CD1c-positive myeloid dendritic cell (primary cell): ENCODE results near the gene FBH1.
A peak's percentile ranks its signal among the peaks of the same experiment; 100 is the strongest.
"Not testable (repeated sequence)": the region's sequence is repeated elsewhere in the genome, so short reads cannot be mapped to it uniquely, and the experiment has no call there.

Source experiments
- DNase-seq: peaks from one replicate; pipeline ENCODE4 v3.0.0-alpha.2; 2016; ENCODE audit errors: extremely low spot score

FBH1 gene

DNA sequence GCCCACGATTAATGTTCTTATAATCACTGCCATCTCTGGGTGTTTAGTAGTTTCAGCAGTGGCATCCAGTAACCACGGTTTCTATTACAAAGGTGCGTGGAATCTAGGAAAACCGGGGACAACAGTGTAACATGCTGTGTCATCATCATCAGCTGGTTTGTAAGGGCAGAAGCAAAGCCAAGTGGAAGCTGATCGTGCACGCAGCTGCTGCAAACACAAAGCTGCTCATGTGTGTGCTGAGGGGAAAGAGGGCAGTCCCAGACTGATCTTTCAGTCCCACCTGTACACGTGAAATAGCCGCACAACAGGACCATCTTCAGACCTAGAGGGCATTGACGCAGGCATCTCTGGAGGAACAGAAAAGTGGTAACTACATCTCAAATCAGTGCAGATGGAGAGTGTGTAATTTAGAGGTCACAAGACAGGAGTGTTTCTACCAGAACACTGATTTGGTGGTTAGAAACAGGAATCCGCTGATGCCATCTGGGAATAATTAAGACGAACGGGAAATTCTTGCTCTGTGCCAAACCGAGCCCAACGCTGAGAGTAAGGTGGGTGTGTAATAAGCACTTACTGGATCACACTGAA, 13.8 kb upstream of the FBH1 start:
- no peak for DNase-seq

DNA sequence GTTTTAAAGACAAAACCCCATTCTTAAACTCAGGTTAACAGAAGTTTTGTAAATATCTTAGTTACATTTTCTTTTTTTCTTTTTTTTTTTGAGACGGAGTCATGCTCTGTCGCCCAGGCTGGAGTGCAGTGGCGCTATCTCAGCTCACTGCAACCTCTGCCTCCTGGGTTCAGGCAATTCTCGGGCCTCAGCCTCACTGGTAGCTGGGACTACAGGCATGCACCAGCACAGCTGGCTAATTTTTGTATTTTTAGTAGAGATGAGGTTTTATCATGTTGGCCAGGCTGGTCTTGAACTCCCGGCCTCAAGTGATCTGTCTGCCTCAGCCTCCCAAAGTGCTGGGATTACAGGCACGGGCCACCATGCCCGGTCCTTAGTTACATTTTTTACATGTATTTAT, 13.0 kb upstream of the FBH1 start:
- not testable (repeated sequence) for DNase-seq

- no peak for DNase-seq
These were observed 7.1 kb upstream of the FBH1 start for GRCh38 chr10:5882961-5883360.

DNA sequence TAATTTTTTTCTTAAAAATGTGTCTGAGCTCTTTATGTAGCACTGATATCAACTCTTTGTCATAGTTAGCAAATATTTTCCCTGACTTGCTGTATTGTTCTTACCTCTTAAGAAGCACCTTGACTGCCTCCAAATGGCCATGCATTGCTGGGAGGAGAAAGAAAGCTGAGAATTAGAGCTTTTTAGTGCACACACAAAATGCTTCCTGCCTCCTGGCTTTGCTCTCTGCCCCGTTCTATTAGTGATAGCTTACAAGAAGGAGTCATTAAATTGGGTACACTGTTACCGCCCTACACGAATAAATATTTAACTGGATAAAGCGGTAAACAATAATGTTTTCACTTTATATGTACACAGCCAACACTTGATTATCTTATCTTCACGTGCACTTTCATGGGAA, 4.4 kb upstream of the FBH1 start:
- DNase-seq, result no peak

GRCh38 chr10:5887029-5887428, 3.0 kb upstream of the FBH1 start:
- no peak for DNase-seq

- DNase-seq, result no peak
These were observed 2.4 kb upstream of the FBH1 start for GRCh38 chr10:5887641-5888040.

- peak; percentile 58 for DNase-seq
These were observed 1.7 kb upstream of the FBH1 start for GRCh38 chr10:5888351-5888750.

DNA sequence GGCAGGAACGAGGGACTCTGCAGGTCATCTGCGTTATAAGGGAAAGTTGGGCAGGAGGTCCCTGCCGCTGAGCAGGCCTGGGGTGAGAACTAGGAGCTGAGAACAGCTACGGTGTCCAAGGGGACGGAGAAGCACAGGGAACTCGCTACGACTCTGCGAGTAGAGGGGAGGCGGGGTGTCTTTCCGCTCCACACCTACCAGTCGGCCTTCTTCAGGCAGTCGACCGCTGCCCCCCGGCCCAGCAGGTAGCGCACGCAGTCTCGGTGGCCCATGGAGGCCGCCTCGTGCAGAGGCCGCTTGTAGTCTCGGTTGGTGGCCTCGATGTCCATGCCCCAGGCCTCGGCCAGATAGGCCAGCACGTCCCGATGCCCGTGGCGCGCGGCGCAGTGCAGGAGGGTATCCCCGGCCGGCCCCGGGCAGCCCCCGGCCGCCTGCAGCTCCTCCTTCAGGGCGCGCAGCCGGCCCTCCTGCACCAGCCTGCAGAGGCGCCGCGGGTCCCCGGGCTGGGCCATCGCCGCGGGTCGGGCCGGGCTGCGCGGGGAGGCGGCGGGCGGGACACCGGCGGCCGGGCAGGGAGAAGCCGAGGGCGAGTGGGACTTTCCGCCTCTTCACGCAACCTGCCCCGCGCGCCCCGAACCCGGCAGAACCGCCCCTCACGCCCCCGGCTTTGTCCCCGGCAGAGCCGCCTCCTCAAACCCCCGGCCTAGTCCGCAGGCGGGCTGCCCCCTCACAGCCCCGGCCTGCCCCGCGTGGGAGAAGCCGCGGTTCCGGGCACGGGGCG, 1.0 kb upstream of the FBH1 start:
- peak; percentile 23 for DNase-seq

- DNase-seq, result peak; percentile 61
These were observed 441 bp downstream of the FBH1 start for GRCh38 chr10:5890452-5890915.

DNA sequence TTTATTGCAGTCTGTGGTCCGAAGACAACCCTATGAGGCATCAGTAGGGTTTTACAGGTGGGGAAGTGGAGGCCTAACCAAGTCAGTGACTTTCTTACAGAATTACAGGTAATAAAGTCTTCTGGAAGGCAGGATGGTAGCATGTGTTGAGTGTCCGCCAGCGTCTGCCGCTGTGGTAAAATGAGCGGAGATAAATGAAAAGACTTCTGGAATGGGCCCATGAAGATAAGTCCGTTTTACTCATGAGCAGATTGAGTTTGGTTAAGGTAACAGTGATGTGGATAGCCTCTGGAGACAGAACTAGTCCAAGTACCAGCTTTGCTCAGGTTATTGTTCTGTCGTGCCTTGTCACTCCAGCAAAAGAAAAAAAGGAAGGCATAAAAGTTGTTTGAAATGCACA, 966 bp downstream of the FBH1 start:
- DNase-seq, result no peak

DNA sequence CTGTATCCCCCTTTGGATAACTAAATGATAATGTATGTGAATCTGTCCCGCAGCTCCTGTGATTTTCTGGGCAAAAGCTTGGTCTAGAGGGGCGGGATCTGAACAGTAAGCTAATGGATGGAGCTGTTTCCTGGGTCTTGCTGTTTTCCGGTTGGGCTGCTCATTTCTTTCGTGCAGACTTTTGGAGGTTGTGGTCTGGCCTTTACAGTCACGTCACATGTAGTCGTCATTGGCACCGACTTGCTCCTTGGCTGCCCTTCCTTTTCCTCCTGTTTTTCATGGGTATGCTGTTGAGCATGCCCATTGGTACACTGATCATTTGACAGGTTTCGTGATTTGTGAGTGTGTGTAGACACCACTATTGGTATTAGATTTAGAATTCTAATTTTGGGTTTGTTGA, 2.0 kb downstream of the FBH1 start:
- no peak for DNase-seq

GRCh38 chr10:5893321-5893720, 3.3 kb downstream of the FBH1 start:
- no peak for DNase-seq

- no peak for DNase-seq
These were observed 4.4 kb downstream of the FBH1 start for GRCh38 chr10:5894403-5894802.

DNA sequence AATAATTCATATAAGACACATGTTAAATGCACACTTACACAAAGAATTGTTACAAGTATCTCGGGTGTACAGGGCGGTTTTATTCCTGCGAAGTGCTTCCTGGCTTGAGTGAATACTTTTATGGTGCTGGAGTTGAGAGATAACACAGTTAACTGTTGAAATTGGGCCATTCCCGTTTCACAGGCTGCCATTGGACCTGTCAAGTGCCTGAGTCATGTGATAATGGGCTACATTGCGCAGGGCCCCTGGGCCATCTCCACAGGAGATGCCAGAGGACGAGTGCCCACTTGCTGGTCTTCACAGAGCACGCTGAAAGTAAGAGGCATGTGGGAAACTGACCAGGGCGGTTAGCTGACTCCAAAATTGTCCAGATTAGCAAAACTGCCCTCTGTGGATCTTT, 4.8 kb downstream of the FBH1 start:
- DNase-seq, result no peak

DNA sequence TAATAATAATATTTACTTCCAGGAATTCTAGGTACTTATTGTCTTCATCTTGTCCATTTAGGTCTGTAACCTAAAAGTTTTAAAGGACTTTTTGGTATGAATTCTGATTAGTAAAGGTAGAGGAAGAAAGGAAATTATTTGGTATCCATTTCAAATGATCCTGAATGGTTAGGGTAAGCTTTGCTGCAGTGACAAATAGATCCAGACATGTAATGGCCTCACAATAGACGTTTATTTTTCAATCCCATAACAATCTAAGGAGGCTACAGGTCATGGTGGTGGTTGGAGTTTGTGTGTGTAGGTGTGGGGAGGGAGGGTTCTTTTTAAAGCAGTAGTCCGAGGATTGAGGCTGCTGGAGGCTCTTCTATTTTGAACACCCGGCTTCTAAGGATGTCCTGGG, 5.3 kb downstream of the FBH1 start:
- DNase-seq, result no peak

DNA sequence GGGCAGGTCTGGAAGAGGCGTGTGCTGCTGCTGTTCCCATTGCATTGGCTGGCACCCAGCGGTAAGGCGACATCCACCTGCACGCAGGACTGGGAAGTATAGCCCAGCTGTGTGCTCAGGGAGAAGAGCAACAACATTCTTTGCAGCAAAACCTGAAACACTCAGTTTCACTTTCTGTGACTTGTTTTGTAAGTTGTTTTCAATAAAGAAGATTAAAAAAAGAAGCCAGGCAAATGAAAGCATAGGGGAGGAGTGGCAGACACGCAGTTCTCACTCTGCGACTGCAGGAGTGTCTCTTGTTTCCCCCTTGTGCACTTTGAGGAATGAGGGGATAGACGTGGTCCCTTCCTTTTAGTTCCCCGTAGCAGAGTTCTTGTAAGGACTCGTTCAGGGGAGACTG, 5.8 kb downstream of the FBH1 start:
- no peak for DNase-seq

DNA sequence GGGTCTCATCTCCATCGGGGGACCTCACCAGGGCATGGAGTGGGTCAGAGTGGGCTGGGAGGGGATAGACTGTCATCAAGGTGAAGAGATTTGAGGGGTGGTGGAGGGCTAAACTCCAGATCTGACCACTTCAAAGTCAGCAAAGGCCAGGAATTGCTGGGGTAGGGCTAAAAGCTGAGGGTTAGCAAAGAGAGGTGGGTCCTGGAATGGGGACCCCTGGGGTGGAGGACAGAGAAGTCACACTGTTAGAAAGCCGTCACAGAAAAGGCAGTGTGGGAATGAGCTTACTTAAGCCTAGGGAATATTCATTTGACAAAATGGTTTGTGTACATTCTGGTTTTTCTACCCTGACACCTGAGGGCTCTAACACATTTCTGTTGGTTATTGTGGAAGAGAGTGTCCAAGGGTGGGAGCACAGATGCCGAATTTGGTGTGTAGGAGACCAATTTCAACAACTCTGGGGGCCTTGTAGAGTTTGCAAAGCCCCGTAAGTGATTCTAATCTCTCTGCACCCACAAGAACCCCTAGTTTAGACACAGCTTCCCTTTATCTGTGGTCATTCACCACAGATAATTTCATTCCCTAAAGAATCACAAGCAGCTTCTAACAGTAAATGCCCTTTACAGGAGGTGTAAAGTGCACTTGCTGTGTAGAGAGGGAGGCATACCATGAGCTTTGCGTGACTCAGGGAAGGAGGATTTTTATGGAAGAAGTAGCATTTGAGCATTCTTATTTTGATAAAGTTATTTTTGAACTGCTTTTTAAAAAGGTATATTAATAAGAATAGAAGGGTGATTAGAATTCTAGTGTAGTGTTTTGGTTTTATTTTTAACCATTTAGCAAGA, 6.4 kb downstream of the FBH1 start:
- no peak for DNase-seq

DNA sequence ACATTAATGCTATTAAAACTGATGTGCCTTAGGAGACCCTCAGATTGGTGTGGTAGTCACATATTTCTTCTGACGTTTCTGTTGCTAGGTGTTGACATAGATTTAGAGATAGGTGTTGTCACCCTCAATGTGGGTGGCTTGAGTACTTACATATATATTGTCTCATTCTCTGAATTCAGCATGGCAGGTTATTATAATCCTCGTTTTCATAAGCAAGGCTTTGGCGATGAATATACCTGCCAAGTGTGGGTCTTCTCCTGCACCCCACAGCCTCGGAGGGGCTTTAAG, 7.0 kb downstream of the FBH1 start:
- no peak for DNase-seq

DNA sequence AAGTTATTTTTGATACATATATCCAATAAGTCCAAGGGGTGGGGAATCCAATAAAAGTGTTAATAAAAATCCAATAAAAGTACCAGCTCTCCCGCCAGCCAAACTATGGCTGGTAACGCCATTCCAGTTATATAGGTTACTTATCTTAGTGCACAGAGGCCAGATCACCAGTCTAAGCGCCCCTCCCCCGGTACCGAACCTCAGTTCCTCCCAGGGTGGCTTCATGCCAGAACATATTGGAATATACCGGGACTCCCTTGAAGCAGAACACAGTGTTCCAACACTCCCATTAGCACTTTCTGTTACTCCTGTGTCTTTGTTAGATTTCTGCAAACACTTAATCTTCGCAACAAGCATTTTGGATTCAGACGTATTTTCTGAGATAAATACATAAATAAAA, 7.5 kb downstream of the FBH1 start:
- DNase-seq, result no peak

- DNase-seq, result no peak
These were observed 8.1 kb downstream of the FBH1 start for GRCh38 chr10:5898163-5898562.

DNA sequence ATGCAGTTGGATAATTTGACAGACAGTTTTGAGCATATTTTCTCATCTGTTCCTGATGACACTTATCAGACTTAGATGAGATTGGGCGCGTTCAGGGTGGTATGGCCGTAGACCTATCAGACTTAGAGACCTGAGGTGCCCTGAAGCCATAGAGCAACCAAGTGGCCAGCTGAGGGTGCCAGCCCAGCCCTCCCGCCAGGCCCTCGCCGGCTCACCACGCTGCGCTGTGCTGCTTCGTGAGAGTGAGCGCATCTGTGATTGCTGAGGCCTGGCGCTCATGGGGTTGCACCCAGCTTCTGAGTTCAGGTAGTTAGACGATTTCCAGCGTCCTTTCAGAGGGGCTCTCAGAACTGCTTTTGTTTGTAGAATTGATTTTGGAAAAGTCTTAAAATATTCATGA, 10.2 kb downstream of the FBH1 start:
- no peak for DNase-seq

GRCh38 chr10:5902511-5903274, 12.7 kb downstream of the FBH1 start:
- DNase-seq, result no peak
